PFSK-1 (cell line): ENCODE measurements around the gene LIME1.

Source experiments
- FOXP2 ChIP-seq: optimal IDR thresholded peaks from 2 replicates; pipeline ENCODE3; 2011; ENCODE audit warnings: borderline replicate concordance, control low read depth, inconsistent platforms; ENCODE audit not compliant: insufficient read depth; ENCODE audit errors: extremely low read length, extremely low read depth
- POLR2AphosphoS5 ChIP-seq: IDR thresholded peaks from 2 replicates; pipeline ENCODE4 v1.6.1; 2012; ENCODE audit warnings: low read depth, mild to moderate bottlenecking, control low read depth, low read length, moderate library complexity
- REST ChIP-seq, 2 experiments: IDR thresholded peaks; 2 replicates each; pipeline versions ENCODE4 v1.6.1 to v1.8.0; 2011 to 2012; ENCODE audit warnings: low read depth in 2 of 2, low read length in 2 of 2, control low read depth in 1 of 2, inconsistent platforms in 1 of 2, mild to moderate bottlenecking in 1 of 2, moderate library complexity in 1 of 2; ENCODE audit not compliant: insufficient read depth in 1 of 2
- SIN3A ChIP-seq: IDR thresholded peaks from 2 replicates; pipeline ENCODE4 v1.6.1; 2012; ENCODE audit warnings: mild to moderate bottlenecking, low read length, moderate library complexity, borderline replicate concordance; ENCODE audit not compliant: insufficient read depth
- TAF1 ChIP-seq: IDR thresholded peaks from 2 replicates; pipeline ENCODE4 v1.6.1; 2012; ENCODE audit warnings: low read length, control low read depth, borderline replicate concordance; ENCODE audit not compliant: insufficient read depth

- no peak for TF ChIP-seq POLR2AphosphoS5
- no peak for TF ChIP-seq REST (IDR thresholded peaks at IDR 0.05; ENCODE audit: insufficient read depth in 1 of 2, low read depth in 2 of 2, low read length in 2 of 2)
- no peak for TF ChIP-seq SIN3A
- TF ChIP-seq TAF1 = no peak
- no peak for TF ChIP-seq FOXP2
Measured at GRCh38 chr20:63754008-63754407, 17.5 kb downstream of the LIME1 start.
